CD4-positive, alpha-beta T cell treated with Interleukin-6 for 4 hours (primary cell): ENCODE measurements around the gene LRRC43.
"Not testable (repeated sequence)": the region's sequence is repeated elsewhere in the genome, so short reads cannot be mapped to it uniquely, and the experiment has no call there.

ENCODE experiments used
- DNase-seq: peaks from one replicate; pipeline ENCODE4 v3.0.0-alpha.2; 2020; ENCODE audit warnings: mixed read lengths

LRRC43 gene

GRCh38 chr12:122194804-122195203 is 11.9 kb downstream of the LRRC43 start:
- DNase-seq: no peak

- DNase-seq: no peak
Observed at GRCh38 chr12:122195405-122195804, 12.5 kb downstream of the LRRC43 start.

- no peak for DNase-seq
Observed at GRCh38 chr12:122197612-122197966, 14.7 kb downstream of the LRRC43 start.

DNA sequence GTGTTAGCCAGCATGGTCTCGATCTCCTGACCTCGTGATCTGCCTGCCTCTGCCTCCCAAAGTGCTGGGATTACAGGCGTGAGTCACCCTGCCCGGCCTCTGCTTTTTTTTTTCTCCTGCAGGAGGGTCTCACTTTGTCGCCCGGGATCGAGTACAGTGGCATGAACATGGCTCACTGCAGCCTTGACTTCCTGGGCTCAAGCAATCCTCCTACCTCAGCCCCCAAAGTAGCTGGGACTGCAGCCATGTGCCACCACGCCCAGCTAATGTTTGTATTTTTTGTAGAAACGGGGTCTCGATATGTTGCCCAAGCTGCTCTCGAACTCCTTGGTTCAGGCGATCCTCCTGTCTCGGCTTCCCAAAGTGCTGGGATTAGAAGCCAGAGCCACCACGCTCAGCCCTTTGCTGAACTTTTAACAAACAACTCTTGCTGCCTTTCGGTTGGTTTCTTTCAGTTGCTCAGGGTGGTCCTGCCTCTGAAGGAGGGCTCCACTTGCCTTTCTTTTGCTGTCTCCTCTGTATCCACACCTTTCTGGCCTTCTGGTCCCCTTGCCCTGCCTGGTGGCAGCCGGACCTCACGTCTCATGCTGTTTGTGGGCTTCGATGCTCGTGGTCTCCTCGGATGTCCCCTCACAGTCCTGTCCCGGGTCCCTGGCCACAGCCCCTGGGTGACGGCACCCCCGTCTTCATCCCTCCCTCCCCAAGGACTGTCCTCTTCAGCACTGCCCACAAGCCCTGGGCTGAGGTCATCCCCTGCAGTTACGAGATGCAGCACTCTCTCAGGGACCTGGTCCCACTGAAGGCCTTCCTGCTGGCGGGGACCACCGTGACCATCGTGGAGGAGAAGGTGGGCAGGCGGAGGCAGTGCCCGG is 16.8 kb downstream of the LRRC43 start:
- DNase-seq: no peak

- no peak for DNase-seq
Observed at GRCh38 chr12:122200541-122201175, 17.7 kb downstream of the LRRC43 start.

- no peak for DNase-seq
Observed at GRCh38 chr12:122201381-122201780, 18.5 kb downstream of the LRRC43 start.

GRCh38 chr12:122202017-122202416 is 19.1 kb downstream of the LRRC43 start:
- no peak for DNase-seq

DNA sequence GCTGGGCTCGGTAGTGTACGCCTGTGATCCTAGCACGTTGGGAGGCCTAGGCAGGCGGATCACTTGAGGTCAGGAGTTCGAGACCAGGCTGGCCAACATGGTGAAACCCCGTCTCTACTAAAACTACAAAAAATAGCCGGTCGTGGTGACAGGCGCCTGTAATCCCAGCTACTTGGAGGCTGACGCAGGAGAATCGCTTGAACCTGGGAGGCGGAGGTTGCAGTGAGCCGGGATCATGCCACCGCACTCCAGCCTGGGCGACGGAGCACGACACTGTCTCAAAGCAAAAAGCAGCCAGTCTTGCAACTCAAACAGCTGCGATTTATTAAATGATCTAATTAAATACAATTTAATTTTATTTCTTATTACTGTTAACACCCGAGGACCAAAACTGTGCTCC is 19.9 kb downstream of the LRRC43 start:
- DNase-seq: not testable (repeated sequence)

GRCh38 chr12:122203301-122204166 is 20.6 kb downstream of the LRRC43 start, which contains the start of gene B3GNT4:
TSS of gene B3GNT4 (plus strand) at chr12:122203709. CDS start at chr12:122204619, 910 bp downstream.
- DNase-seq: peak; percentile 86

DNA sequence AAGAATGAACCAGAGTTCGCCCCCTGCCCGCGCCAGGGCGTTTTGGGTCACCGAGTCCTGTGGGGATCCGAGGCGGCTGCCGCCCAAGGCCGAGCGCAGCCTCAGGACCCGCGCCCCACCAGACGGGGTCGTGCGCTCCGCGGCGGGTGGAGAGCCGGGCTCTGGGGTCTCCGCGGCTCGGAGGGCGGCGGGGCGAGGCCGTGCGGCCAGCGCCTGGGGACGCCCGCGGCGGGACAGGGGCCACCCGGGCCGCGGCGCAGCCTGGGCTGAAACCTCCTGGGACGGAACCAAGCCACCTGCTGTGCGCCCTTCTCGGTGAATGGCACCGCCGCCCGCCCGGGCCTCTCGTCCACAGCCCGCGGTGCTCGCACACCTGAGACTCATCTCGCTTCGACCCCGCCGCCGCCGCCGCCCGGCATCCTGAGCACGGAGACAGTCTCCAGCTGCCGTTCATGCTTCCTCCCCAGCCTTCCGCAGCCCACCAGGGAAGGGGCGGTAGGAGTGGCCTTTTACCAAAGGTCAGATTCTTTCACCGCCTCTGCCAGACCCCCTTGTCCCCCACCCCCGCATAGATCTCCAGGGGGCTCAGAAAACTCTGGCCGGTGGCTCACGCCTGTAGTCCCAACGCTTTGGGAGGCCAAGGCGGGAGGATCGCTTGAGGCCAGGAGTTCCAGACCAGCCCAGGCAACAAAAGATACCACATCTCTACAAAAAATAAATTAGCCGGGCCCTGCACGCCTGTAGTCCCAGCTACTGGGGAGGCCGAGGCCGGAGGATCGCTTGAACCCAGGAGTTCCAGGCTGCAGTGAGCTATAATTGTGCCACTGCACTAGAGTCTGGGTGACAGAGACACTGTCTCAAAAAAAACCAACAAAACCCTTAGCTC is 21.5 kb downstream of the LRRC43 start:
- DNase-seq: peak; percentile 42

GRCh38 chr12:122205053-122205925 is 22.4 kb downstream of the LRRC43 start:
- no peak for DNase-seq

DNA sequence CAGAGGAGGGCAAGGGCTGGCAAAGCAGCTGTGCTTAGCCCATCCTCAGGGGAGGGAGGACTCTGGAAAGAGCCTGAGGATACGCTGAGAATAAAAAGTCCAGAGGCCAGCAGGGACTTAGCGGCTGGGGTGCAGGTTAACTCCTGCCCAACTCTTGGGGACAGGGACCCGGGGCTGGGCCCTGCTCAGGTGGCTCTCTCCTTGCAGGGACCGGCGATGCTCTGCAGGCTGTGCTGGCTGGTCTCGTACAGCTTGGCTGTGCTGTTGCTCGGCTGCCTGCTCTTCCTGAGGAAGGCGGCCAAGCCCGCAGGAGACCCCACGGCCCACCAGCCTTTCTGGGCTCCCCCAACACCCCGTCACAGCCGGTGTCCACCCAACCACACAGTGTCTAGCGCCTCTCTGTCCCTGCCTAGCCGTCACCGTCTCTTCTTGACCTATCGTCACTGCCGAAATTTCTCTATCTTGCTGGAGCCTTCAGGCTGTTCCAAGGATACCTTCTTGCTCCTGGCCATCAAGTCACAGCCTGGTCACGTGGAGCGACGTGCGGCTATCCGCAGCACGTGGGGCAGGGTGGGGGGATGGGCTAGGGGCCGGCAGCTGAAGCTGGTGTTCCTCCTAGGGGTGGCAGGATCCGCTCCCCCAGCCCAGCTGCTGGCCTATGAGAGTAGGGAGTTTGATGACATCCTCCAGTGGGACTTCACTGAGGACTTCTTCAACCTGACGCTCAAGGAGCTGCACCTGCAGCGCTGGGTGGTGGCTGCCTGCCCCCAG is 23.4 kb downstream of the LRRC43 start:
- no peak for DNase-seq

GRCh38 chr12:122206976-122207375 is 24.1 kb downstream of the LRRC43 start:
- no peak for DNase-seq

DNA sequence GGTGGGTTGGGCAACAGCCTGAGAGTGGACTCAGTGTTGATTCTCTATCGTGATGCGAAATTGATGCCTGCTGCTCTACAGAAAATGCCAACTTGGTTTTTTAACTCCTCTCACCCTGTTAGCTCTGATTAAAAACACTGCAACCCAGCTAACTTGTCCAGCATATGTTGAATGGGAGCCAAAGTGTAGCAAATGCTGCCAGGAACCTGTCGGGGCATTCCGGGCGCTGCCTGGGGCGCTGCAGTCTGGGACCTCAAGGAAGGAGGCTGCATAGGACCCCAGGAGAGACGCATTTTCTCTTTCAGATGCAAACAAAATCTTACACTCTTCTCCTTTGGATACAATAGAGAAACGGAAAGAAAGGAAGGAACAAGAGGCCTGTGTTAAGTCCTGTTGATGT is 24.5 kb downstream of the LRRC43 start:
- no peak for DNase-seq

DNA sequence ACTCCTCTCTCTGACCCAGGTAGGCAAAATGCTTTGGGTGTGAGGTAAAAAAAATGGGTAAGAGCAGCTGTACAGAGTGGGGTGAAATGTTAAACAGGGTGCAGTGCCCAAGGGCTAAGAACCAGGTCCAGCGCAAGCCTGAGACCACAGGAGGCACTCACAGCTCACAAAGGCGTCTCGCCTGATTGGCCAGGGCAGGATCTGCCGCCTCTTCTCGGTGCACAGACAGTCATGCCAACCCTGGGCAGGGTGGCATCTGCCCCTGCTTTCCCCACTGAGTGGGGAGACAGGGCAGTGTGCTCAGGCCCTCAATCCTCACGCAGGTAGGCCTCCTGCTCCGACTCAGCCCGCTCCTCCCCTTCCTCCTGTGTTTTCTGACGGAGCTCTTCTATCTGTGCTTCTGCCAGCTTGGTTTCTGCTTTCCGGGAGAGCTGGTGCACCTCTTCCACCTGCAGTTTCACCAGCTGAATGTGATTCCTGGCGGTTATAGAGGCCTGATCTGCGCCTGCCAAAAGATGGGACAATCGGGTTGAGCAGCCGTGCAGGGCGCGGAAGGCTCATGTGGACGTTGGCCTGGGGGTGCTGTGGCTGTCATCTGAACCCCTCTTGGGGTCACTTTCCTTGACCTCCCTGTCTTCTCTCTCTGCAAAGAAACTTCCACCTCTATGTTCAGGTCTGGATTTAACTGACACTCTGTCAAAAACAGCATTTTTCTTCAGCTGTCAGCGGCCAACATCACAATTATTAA is 25.3 kb downstream of the LRRC43 start:
- DNase-seq: no peak

- DNase-seq: no peak
Observed at GRCh38 chr12:122215771-122216170, 32.8 kb downstream of the LRRC43 start.

DNA sequence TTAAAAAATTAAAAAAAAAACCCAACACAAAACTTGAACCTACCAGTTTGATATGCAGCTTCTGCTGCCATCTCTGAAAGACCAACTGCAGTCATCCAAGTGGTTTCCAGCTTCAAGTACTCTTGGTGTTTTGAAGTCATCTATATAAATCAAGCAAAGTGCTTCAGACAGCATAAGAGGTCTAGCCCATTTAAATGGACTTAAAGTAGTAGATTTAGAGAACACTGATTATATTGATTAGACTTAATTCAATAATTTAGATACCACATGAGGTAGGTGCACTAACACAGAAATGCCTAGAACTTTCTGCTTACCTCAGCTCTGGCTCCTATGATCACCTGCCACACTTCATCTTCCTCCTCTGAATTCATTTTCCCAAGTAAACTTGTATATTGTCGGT is 33.5 kb downstream of the LRRC43 start:
- DNase-seq: no peak

GRCh38 chr12:122225683-122226365 is 42.9 kb downstream of the LRRC43 start, which contains the start of gene DIABLO:
TSS of gene DIABLO (minus strand) at chr12:122226052. CDS start at chr12:122226014, 38 bp downstream.
- DNase-seq: peak; percentile 100
